SK-N-SH treated with all-trans-retinoic acid at 6 μM for 48 hours (cell line): ENCODE measurements around the gene CBL.

Source experiments
- ATAC-seq: fragments of 200-7000 bp; cut with Tn5 transposase; 3 replicates; pipeline ENCODE4 v1.9.1; 2020; ENCODE audit warnings: mild to moderate bottlenecking, moderate library complexity
- ARNTL ChIP-seq: fragments of 450-650 bp; formaldehyde crosslinking; IDR thresholded peaks from 2 replicates; pipeline ENCODE4 v1.5.0; 2020; ENCODE audit warnings: low read depth, mild to moderate bottlenecking, moderate library complexity, borderline replicate concordance
- BACH2 ChIP-seq: fragments of 250-450 bp; sonication (Bioruptor Pico); IDR thresholded peaks from 2 replicates; pipeline ENCODE4 v1.9.0; 2021; ENCODE audit warnings: mild to moderate bottlenecking, borderline replicate concordance
- CSDC2 ChIP-seq: fragments of 250-450 bp; sonication (Bioruptor Pico); IDR thresholded peaks from 2 replicates; pipeline ENCODE4 v1.5.0; 2020; ENCODE audit warnings: mild to moderate bottlenecking, moderate library complexity
- ESRRG ChIP-seq: fragments of 250-450 bp; sonication (Bioruptor Pico); IDR thresholded peaks from 2 replicates; pipeline ENCODE4 v1.6.1; 2021; ENCODE audit warnings: mild to moderate bottlenecking
- GLIS3 ChIP-seq: fragments of 250-450 bp; sonication (Bioruptor Pico); IDR thresholded peaks from 2 replicates; pipeline ENCODE4 v1.5.0; 2020; ENCODE audit warnings: mild to moderate bottlenecking, moderate library complexity
- ISL1 ChIP-seq: fragments of 250-450 bp; sonication (Bioruptor Pico); IDR thresholded peaks from 2 replicates; pipeline ENCODE4 v2.1.2; 2022; ENCODE audit warnings: mild to moderate bottlenecking, moderate library complexity
- OSR1 ChIP-seq: fragments of 250-450 bp; sonication (Bioruptor Pico); IDR thresholded peaks from 2 replicates; pipeline ENCODE4 v1.8.0; 2022; ENCODE audit warnings: moderate library complexity, mild to moderate bottlenecking, inconsistent platforms
- PPARA ChIP-seq: fragments of 250-450 bp; sonication (Bioruptor Pico); IDR thresholded peaks from 2 replicates; pipeline ENCODE4 v1.5.0; 2020; ENCODE audit warnings: mild to moderate bottlenecking, borderline replicate concordance
- RARB ChIP-seq: fragments of 250-450 bp; sonication (Bioruptor Pico); IDR thresholded peaks from 2 replicates; pipeline ENCODE4 v1.8.0; 2021; ENCODE audit warnings: mild to moderate bottlenecking, moderate library complexity
- SNAI2 ChIP-seq: fragments of 250-450 bp; sonication (Bioruptor Pico); IDR thresholded peaks from 2 replicates; pipeline ENCODE4 v1.5.0; 2020; ENCODE audit warnings: mild to moderate bottlenecking, moderate library complexity
- TOX ChIP-seq: fragments of 250-450 bp; sonication (Bioruptor Pico); IDR thresholded peaks from 2 replicates; pipeline ENCODE4 v1.8.0; 2021; ENCODE audit warnings: mild to moderate bottlenecking, moderate library complexity, borderline replicate concordance
- ZC3H10 ChIP-seq: fragments of 250-450 bp; sonication (Bioruptor Pico); IDR thresholded peaks from 2 replicates; pipeline ENCODE4 v1.5.1; 2021; ENCODE audit warnings: mild to moderate bottlenecking, moderate library complexity
- ZNF565 ChIP-seq: fragments of 450-650 bp; formaldehyde crosslinking; conservative IDR thresholded peaks from 2 replicates; pipeline ENCODE4 v1.5.0; 2020; ENCODE audit warnings: low read depth, mild to moderate bottlenecking, moderate library complexity
- ZNF70 ChIP-seq: fragments of 450-650 bp; formaldehyde crosslinking; IDR thresholded peaks from 2 replicates; pipeline ENCODE4 v1.5.0; 2020; ENCODE audit warnings: mild to moderate bottlenecking, moderate library complexity
- ZNF8 ChIP-seq: fragments of 450-650 bp; formaldehyde crosslinking; IDR thresholded peaks from 2 replicates; pipeline ENCODE4 v1.5.0; 2020; ENCODE audit warnings: mild to moderate bottlenecking, moderate library complexity
- TF ChIP-seq, protein P1 (sequence below): fragments of 250-450 bp; sonication (Bioruptor Pico); IDR thresholded peaks from 2 replicates; pipeline ENCODE4 v1.5.1; 2021; ENCODE audit warnings: mild to moderate bottlenecking, moderate library complexity
- TF ChIP-seq, protein P2 (sequence below): fragments of 250-450 bp; sonication (Bioruptor Pico); IDR thresholded peaks from 2 replicates; pipeline ENCODE4 v1.8.0; 2021; ENCODE audit warnings: low read depth, mild to moderate bottlenecking, moderate library complexity, borderline replicate concordance
- TF ChIP-seq, protein P3 (sequence below): fragments of 250-450 bp; sonication (Bioruptor Pico); IDR thresholded peaks from 2 replicates; pipeline ENCODE4 v1.5.1; 2020; ENCODE audit warnings: low read depth, mild to moderate bottlenecking, moderate library complexity
- TF ChIP-seq, protein P4 (sequence below): fragments of 250-450 bp; sonication (Bioruptor Pico); IDR thresholded peaks from 2 replicates; pipeline ENCODE4 v1.8.0; 2020; ENCODE audit warnings: mild to moderate bottlenecking, moderate library complexity, borderline replicate concordance

CBL gene

DNA sequence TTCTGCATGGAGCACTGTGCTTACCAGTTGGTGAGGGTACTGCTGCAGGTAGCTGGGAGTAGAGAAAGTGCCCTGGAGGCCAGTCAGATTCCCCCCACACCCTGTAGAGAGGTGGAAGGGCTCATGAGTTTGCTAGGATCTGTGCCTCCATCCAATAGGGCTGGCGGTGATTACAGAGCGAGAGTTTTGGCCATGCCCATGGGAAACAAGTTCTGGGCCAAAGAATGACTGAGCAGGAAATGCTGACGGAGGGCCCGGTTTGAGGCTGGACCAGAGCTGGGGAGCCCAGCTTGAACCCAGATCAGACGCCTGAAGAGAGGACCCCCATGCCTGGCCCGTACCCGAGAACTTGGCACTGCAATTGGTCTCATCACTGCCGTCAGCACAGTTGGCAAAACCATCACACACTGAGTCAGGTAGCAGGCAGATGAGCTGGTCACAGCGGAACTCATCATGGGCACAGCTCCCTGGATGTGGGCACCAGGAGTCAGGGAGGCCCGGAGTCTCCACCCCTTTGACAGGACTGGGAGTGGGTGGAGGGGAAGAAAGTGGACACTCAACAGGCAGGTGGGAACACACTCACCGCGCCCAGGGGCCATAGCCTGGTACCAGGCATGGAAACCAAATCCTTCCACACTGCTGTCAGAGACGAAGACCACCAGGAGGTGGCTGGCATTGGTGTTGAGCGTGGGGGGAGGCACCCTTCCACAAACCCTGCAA, 138.3 kb downstream of the CBL start:
- no peak for ATAC-seq
- TF ChIP-seq SNAI2 (CRISPR knock-in tag) (no peak), ZC3H10 (CRISPR knock-in tag) (no peak), TOX (CRISPR knock-in tag) (no peak), ZNF8 (CRISPR knock-in tag) (no peak), PPARA (CRISPR knock-in tag) (no peak), ZNF70 (no peak), GLIS3 (CRISPR knock-in tag) (no peak)
- TF ChIP-seq, protein P1, sequence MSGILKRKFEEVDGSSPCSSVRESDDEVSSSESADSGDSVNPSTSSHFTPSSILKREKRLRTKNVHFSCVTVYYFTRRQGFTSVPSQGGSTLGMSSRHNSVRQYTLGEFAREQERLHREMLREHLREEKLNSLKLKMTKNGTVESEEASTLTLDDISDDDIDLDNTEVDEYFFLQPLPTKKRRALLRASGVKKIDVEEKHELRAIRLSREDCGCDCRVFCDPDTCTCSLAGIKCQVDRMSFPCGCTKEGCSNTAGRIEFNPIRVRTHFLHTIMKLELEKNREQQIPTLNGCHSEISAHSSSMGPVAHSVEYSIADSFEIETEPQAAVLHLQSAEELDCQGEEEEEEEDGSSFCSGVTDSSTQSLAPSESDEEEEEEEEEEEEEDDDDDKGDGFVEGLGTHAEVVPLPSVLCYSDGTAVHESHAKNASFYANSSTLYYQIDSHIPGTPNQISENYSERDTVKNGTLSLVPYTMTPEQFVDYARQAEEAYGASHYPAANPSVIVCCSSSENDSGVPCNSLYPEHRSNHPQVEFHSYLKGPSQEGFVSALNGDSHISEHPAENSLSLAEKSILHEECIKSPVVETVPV (CRISPR knock-in tag) = no peak
- TF ChIP-seq, protein P2, sequence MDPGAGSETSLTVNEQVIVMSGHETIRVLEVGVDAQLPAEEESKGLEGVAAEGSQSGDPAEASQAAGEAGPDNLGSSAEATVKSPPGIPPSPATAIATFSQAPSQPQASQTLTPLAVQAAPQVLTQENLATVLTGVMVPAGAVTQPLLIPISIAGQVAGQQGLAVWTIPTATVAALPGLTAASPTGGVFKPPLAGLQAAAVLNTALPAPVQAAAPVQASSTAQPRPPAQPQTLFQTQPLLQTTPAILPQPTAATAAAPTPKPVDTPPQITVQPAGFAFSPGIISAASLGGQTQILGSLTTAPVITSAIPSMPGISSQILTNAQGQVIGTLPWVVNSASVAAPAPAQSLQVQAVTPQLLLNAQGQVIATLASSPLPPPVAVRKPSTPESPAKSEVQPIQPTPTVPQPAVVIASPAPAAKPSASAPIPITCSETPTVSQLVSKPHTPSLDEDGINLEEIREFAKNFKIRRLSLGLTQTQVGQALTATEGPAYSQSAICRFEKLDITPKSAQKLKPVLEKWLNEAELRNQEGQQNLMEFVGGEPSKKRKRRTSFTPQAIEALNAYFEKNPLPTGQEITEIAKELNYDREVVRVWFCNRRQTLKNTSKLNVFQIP (CRISPR knock-in tag) = no peak
- TF ChIP-seq, protein P3, sequence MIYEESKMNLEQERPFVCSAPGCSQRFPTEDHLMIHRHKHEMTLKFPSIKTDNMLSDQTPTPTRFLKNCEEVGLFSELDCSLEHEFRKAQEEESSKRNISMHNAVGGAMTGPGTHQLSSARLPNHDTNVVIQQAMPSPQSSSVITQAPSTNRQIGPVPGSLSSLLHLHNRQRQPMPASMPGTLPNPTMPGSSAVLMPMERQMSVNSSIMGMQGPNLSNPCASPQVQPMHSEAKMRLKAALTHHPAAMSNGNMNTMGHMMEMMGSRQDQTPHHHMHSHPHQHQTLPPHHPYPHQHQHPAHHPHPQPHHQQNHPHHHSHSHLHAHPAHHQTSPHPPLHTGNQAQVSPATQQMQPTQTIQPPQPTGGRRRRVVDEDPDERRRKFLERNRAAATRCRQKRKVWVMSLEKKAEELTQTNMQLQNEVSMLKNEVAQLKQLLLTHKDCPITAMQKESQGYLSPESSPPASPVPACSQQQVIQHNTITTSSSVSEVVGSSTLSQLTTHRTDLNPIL (CRISPR knock-in tag) = no peak

DNA sequence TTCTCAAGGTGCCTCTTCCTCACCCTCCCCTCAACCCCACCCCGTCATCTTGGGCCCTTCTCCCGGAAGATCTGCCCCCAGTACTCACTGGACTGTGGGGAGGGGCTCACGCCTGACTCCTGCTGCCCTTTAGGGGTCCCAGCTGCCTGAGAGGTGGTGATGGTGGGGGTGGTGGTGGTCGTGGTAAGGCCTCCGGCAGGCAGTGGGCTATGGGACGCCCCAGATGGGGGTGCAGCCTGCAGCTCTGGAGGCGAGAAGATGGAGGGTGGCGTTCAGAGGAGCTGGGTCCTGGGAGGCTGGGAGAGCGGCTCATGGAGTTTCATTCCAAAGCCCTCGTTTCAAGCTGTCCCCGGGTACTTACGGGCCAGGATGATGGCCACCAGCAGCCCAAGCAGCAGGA, 139.5 kb downstream of the CBL start:
- ATAC-seq = no peak
- no peak for TF ChIP-seq ISL1 (CRISPR knock-in tag)
- no peak for TF ChIP-seq CSDC2 (CRISPR knock-in tag)
- TF ChIP-seq PPARA (CRISPR knock-in tag) = no peak
- TF ChIP-seq GLIS3 (CRISPR knock-in tag) = no peak
- no peak for TF ChIP-seq ESRRG (CRISPR knock-in tag)
- TF ChIP-seq BACH2 = no peak

DNA sequence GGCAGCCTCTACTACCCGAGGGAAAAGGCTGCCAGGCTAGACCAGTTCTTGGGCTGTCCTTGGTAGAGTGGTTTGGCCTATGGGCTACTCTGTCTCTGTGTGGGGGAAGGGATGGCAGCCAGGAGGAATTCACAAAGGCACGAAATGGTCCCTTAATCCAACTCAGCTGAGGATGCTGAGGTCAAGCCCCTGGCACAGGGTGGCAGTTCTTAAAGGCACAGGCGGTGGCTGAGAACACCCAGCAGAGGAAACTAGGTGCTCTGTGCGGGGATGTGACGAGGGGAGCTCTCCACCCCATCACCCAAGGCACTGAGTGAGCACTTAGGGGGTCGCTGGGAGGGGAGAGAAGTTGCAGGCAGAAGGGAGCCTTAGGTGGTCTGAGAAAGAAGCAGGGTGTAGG, 140.5 kb downstream of the CBL start, which contains the start of gene MFRP:
Gene MFRP, minus strand, starts transcription at position 101 of the 400 bp plus-strand sequence. CDS start 192 bp downstream, outside the sequence.
- no peak for ATAC-seq

DNA sequence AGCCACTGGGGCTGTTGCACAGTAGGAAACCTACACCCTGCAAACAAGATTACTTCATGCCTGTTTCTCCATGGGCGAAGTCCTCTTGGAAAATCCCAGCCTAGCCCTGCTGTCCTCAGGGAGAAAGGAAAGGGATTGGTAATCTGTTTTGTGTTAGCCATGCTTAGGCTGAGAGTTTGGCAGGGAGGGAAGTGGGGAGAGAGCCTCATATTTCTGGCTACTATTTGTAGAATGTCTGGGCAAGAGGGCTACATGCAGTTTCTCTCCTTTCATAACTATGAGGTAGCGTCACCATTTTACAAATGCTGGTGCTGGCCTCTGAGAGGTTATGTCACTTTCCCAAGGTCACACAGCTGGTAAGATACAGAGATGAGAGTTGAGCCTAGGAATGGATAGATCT, 141.1 kb downstream of the CBL start:
- peak; percentile 57 for ATAC-seq
- TF ChIP-seq PPARA (CRISPR knock-in tag) = no peak

More for the DNA sequence above, 140.5 kb downstream of the CBL start, which contains the start of gene MFRP:
- no peak for TF ChIP-seq BACH2

DNA sequence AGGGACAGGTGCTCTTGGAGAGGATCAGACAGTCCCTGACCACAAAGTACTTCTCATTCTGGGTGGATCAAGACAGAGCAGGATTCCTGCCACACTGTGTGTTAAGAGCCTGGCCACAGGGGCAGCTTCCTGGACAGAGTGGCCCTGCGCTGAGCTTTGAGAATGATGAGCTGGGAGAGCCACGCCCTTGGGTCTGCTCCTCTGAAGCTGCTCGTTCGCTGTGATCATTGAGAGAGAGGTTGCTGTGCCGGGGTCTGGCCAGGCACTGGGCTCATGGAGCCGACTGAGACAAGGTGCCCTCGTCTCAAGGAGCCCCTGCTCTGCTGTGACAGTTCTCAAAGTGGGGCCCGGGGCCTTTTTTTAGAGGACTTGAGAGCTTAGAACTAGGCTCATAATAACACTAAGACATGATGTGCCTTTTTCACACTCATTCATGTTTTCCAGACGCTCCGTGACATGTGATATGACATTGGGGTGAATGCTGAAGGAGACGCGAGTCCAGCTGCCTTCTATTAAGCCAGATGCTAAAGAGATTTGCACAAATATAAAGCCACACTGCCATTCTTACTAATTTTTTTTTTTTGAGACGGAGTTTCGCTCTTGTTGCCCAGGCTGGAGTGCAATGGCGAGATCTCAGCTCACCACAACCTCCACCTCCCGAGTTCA, 141.9 kb downstream of the CBL start:
- ATAC-seq = no peak
- TF ChIP-seq ARNTL (no peak), SNAI2 (CRISPR knock-in tag) (no peak), BACH2 (no peak), RARB (CRISPR knock-in tag) (no peak), PPARA (CRISPR knock-in tag) (no peak), TOX (CRISPR knock-in tag) (no peak), ZC3H10 (CRISPR knock-in tag) (no peak), ZNF8 (CRISPR knock-in tag) (no peak), ZNF565 (no peak), CSDC2 (CRISPR knock-in tag) (no peak), OSR1 (no peak), ESRRG (CRISPR knock-in tag) (no peak), ISL1 (CRISPR knock-in tag) (no peak)
- TF ChIP-seq, protein P3 (CRISPR knock-in tag) = no peak
- TF ChIP-seq, protein P1 (CRISPR knock-in tag) = no peak
- TF ChIP-seq, protein P2 (CRISPR knock-in tag) = no peak
- TF ChIP-seq, protein P4, sequence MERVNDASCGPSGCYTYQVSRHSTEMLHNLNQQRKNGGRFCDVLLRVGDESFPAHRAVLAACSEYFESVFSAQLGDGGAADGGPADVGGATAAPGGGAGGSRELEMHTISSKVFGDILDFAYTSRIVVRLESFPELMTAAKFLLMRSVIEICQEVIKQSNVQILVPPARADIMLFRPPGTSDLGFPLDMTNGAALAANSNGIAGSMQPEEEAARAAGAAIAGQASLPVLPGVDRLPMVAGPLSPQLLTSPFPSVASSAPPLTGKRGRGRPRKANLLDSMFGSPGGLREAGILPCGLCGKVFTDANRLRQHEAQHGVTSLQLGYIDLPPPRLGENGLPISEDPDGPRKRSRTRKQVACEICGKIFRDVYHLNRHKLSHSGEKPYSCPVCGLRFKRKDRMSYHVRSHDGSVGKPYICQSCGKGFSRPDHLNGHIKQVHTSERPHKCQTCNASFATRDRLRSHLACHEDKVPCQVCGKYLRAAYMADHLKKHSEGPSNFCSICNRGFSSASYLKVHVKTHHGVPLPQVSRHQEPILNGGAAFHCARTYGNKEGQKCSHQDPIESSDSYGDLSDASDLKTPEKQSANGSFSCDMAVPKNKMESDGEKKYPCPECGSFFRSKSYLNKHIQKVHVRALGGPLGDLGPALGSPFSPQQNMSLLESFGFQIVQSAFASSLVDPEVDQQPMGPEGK = no peak
